ENCODE data around the gene HEPACAM. TPM values are rescaled to one million over a fixed set of nuclear protein-coding genes. Genes with fewer than 3 reads are reported as not detected.

HEPACAM gene
- total RNA-seq, 1 experiment from 2014 or later = not detected

DNA sequence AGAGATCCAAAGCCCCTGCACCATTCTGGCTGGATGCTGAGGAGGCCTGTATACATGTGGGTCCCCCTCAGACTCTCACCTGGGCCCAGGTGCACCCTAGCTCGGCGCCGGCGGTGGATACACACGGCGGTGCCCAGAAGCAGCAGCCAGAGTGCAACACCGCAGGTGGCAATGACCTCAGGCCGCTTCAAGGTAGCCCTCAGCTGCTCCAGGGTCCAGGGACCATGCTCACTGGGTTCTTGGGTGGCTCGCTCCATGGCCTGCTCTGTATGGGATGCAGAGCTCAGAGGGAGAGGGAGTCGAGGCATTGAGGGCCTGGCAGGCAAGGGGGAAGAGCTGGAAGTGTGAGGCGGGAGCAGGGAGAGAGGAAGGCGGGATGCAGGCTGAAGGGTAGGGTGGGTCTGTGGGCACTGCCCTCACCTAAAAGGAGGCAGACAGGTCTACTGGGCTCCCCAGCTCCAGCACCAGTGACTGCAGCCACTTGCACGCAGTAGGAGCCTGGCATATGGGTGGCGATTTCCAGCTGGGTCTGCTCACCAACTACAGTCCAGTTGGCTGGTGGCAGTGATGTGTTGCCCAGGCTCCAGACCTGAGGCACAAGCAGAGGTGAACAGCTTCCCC is 42.0 kb downstream of the HEPACAM start:
- in situ Hi-C loops (cut with HindIII; ENCODE audit: low pct_unique_long_range_greater_than_20kb, low sequenced_read_pairs) = no loop called here
- no peak for DNase-seq (ENCODE audit: low read depth, low spot score)

DNA sequence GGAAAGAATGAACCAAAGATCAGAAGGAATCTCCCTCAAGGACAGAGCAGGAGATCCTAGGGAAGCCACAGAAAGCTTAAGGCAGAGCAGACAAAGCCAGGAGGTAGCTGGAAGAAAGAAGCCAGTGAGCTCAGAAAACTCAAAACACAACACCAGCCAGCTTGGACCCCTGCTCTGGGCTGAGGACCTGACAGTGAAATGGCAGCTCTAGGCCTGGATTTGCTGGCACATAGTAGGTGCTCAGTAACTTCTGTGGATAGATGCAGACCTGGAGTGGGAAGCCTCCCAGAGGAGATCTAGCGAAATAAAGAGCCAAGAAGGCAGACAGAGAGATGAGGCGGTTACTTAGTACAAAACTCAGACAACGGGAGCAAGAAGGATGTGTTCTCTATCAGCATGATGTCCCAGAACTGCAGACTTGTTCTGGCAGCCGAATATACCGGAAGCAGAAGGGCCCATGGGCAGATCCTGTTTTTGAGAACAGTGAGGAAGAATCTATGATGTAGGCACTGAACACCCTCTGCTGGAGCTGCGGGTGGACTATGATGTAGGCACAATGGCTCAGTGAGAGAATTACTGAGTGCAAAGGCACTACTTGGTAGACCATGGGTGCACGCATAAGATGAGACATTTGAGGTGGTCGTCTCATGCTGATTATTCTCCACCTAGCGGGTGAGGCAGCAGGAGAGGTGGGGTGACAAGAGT is 42.9 kb downstream of the HEPACAM start:
- in situ Hi-C loops (cut with HindIII; ENCODE audit: low pct_unique_long_range_greater_than_20kb, low sequenced_read_pairs) = no loop called here
- no peak for DNase-seq (ENCODE audit: low read depth, low spot score)

DNA sequence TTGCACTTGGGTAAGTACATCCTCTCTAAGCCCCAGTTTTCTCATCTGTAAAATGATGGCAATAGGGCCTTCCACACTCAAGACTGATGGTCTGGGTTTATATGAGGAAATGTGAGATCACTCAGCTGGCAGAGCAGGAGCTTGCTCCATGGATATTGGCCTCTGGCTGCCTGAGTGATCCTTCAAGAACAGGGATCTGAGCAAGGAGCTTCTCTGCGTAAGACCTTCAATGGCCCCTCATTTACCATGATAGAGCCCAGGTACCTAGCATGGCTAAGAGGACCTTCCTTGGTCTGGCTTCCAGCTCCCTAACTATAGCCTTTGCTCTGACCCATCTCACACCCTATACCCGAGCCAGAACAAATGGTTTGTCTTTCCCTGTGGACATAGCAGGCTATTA is 43.7 kb downstream of the HEPACAM start:
- DNase-seq (ENCODE audit: low read depth, low spot score) = no peak
- in situ Hi-C loops (cut with HindIII; ENCODE audit: low pct_unique_long_range_greater_than_20kb, low sequenced_read_pairs) = no loop called here

DNA sequence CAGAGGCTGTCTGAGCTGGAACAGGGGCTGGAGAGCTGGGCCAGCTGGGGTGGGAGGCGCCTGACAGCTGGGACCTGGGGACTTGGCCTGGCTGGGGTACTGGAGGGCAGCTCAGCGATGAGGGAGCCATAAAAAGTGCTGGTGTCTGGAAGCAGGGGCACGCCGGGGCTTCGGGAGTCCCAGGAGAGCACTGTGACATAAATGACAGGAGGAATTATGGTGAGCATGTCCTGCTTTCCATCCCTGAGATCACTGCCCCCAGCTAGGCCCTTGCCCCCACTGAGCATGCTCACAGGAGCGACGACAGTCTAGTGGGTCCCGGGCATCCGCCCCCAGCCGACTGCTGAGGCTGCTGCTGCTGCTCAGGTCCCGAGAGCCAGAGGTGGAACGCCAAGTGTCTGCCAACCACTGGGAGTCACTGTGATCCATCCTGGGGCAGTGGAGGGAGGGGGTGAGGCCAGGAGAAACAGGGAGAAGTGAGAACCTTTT is 44.4 kb downstream of the HEPACAM start:
- in situ Hi-C loops (cut with HindIII; ENCODE audit: low pct_unique_long_range_greater_than_20kb, low sequenced_read_pairs) = no loop called here
- no peak for DNase-seq (ENCODE audit: low read depth, low spot score)

DNA sequence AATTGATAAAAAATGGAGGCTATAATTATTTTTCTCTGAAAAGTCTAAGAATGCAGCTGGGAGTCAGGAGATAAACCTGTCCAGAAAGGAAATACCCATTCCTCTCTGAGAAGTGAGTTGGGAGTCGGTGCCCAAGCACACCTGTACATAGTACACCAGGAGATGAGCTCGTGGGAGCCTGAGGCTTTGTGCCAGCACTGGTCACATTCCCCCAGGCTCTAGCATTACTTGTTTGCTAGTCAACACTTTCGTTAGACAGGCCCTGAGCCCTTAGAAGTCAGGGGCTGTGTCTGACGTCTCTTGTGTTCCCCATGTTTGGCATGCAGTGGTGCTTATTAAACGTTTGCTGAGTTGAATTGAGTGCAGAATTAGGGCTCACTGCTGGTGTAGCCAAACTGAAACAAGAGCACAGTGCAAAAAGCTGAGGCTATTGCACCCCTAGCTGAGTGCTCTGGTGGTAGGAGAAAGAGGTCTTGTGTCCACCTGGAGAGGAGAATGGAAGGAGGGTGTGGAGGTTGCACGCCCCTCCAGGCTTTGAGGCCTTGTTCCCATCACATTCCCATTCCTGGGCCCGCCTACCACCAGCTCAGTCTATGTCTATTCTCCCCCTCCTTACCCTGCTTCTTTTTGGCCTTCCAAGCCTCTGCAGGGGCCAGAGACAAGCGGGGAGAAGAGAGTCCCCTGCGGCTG is 45.0 kb downstream of the HEPACAM start:
- in situ Hi-C loops (cut with HindIII; ENCODE audit: low pct_unique_long_range_greater_than_20kb, low sequenced_read_pairs) = no loop called here

GRCh38 chr11:124890151-124890550 is 45.7 kb downstream of the HEPACAM start:
- no peak for DNase-seq (ENCODE audit: low read depth, low spot score)
- in situ Hi-C loops (cut with HindIII; ENCODE audit: low pct_unique_long_range_greater_than_20kb, low sequenced_read_pairs) = no loop called here

More for the DNA sequence above, 45.0 kb downstream of the HEPACAM start:
- DNase-seq (ENCODE audit: low read depth, low spot score) = no peak

- DNase-seq (ENCODE audit: low read depth, low spot score) = no peak
- in situ Hi-C loops (cut with HindIII; ENCODE audit: low pct_unique_long_range_greater_than_20kb, low sequenced_read_pairs) = no loop called here
Measured at GRCh38 chr11:124889191-124890091, 46.4 kb downstream of the HEPACAM start.

GRCh38 chr11:124887667-124888013 is 48.2 kb downstream of the HEPACAM start:
- DNase-seq (ENCODE audit: low read depth, low spot score) = no peak

DNA sequence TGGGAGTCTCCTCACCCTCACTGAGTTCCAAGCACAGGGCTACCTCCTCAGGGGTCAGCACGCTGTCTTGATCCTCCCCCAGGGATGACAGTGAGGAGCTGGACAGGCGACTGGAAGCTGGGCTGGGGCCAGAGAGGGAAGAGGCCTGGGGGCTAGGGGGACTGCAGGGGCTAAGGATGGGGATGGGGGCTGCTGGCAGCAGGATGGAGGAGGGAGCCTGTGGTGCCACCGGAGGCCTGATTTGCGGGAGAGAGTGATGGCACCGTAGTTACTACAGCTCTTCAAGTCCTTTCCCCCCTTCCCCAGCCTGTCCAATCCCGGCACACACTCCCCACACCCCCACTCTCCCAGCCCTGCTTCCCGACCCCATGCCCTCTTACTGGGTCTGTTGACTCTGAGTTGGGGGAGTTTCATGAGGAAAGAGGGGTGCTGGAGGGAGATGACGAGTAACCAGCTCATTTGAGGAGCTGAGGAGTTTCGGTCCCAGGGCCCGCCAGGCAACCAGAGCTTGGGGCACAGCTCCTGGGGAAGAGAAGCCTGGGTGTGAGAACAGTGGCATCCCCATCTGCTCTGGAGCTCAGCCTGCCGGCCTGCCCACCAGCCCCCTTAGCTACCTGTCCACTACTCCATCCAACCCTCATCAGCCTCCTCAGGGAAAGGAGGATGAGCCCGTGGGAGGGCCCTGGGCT is 48.7 kb downstream of the HEPACAM start:
- in situ Hi-C loops (cut with HindIII; ENCODE audit: low pct_unique_long_range_greater_than_20kb, low sequenced_read_pairs) = no loop called here
- no peak for DNase-seq (ENCODE audit: low read depth, low spot score)

More at GRCh38 chr11:124887667-124888013, 48.2 kb downstream of the HEPACAM start:
- in situ Hi-C loops (cut with HindIII; ENCODE audit: low pct_unique_long_range_greater_than_20kb, low sequenced_read_pairs) = no loop called here

- no peak for DNase-seq (ENCODE audit: low read depth, low spot score)
- in situ Hi-C loops (cut with HindIII; ENCODE audit: low pct_unique_long_range_greater_than_20kb, low sequenced_read_pairs) = no loop called here
Measured at GRCh38 chr11:124886476-124886875, 49.4 kb downstream of the HEPACAM start.

DNA sequence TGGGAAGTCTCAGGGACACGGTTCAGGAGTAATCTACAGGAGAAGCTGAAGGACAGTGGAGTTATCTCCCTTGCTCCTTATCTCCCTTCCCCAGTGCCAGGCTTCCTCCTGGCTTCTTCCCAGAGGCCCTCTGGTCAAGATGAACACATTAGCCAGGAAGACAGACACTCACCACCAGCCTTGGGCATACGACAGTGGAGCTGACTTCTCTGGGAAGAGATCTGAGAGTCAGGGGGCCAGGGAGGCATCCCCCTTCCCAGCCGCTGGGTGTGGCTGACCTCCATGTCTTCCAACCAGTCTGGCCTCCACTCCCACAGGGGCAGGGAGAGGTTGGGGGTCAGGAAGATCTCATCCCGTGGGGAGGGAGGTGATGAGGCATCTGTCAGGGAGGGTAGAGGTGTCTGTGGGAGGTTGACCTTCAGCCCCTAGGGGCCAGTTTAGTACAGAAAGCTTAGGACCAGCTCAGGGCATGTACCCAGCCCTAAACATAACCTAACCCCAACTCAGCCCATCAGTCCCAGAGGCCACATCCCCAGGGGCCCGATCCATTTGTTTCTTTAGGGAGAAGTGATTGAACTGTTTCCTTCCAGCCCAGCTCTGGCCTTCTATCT is 50.9 kb downstream of the HEPACAM start:
- in situ Hi-C loops (cut with HindIII; ENCODE audit: low pct_unique_long_range_greater_than_20kb, low sequenced_read_pairs) = no loop called here
- no peak for DNase-seq (ENCODE audit: low read depth, low spot score)

DNA sequence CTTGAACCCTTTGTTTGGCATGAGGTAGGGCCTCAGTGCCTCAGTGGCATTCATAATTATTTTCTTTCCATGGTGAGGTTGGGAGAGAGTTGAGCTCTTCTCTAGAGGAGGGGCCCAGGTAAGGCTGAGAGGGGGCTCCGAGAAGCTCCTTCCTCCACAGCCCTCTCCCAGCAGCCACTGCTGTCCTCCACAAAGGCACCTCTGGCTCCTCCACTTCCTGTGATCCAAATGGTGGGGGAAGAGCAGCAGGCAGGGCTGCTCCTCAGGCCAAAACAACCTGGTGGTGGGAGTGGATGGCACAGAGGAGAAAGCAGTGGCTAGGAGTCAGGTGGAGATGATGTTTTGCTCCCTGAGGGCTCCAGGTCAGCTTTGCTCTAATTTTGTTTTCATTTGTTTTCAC is 51.5 kb downstream of the HEPACAM start:
- in situ Hi-C loops (cut with HindIII; ENCODE audit: low pct_unique_long_range_greater_than_20kb, low sequenced_read_pairs) = no loop called here

GRCh38 chr11:124882339-124883071 is 53.3 kb downstream of the HEPACAM start:
- DNase-seq (ENCODE audit: low read depth, low spot score) = no peak
- in situ Hi-C loops (cut with HindIII; ENCODE audit: low pct_unique_long_range_greater_than_20kb, low sequenced_read_pairs) = no loop called here

More for the DNA sequence above, 51.5 kb downstream of the HEPACAM start:
- DNase-seq (ENCODE audit: low read depth, low spot score) = no peak

DNA sequence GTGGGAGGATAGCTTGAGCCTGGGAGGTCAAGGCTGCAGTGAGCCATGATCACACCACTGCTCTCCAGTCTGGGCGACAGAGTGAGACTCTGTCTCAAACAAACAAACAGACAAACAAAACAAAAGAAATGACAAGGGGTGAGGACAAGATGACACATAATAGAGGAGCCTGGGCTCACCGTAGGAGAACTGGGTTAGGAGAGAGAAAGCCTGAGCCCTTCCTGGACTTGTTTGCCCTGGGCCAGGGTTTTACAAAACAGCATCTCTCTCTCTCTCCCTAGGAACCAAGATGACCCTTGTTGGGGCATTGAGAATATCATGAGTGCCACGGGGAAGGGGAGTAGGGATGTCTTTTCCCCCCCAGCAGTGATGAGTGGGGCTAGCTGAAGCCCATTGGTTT is 54.9 kb downstream of the HEPACAM start:
- DNase-seq (ENCODE audit: low read depth, low spot score) = no peak
- in situ Hi-C loops (cut with HindIII; ENCODE audit: low pct_unique_long_range_greater_than_20kb, low sequenced_read_pairs) = no loop called here

DNA sequence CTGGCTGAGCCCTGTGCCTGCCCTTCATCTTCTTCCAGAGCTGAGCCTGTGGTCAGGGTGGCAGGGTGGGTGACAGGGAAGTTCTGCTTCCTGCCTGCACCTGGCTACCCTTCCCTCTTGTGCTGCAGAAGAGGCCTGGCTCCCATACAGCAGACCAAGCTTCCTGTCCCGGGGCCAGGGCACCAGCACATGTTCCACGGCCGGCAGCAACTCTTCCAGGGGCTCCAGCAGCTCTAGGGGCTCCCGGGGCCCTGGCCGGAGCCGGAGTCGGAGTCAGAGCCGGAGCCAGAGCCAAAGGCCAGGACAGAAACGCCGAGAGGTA is 55.6 kb downstream of the HEPACAM start:
- no peak for DNase-seq (ENCODE audit: low read depth, low spot score)
- in situ Hi-C loops (cut with HindIII; ENCODE audit: low pct_unique_long_range_greater_than_20kb, low sequenced_read_pairs) = no loop called here

DNA sequence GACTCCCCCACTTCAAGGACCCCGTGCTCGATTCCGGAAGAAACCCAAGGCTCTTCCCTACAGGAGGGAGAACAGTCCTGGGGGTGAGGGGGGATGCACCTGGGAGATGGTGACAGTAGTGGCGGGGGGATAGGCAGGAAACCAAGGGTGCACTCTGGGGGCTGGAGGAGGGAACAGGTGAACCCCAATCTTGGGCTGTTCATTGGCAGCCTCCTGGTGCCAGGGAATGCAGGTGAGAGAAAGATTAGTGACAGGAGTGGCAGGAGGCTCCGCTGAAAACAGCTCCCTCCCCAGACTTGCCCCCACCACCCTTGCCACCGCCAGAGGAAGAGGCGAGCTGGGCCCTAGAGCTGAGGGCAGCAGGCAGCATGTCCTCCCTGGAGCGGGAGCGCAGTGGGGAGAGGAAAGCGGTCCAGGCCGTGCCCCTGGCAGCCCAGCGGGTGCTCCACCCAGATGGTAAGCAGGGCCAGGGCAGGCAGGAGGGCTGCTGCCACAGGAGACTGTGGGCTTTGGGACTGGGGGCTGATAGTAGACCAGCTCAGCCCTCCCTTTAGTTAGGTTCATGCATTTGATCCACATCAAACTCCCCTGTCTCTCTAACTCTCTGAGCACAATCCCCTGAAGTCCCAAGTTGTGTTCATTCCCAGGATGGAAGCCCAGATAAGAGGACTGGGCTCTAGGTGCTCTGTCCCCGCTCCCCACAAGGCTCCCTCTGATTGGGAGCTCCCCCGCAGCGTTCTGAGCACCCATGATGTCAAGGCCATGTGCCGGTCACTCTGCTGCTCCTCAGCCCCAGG is 56.2 kb downstream of the HEPACAM start:
- in situ Hi-C loops (cut with HindIII; ENCODE audit: low pct_unique_long_range_greater_than_20kb, low sequenced_read_pairs) = no loop called here
- no peak for DNase-seq (ENCODE audit: low read depth, low spot score)

Measured in SK-MEL-5 (cell line).